Gastroesophageal sphincter (tissue), 3 donors: ENCODE results near the gene CAPG.

Experiments used
- CTCF ChIP-seq, 4 experiments: fragments of 200-600 bp in 2 of 4; fragments of 450-650 bp in 2 of 4; sonication (generic) in 1 of 4; IDR thresholded peaks; one replicate each; pipeline ENCODE4 v1.5.1; 2017 to 2019; ENCODE audit warnings: antibody characterized with exemption in 4 of 4, mild to moderate bottlenecking in 2 of 4, moderate library complexity in 2 of 4
- POLR2A ChIP-seq, 2 donors: fragments of 450-650 bp; IDR thresholded peaks; one replicate each; pipeline ENCODE4 v1.6.1; 2017; ENCODE audit warnings: antibody characterized with exemption in 2 of 2, mild to moderate bottlenecking in 2 of 2, moderate library complexity in 1 of 2

GRCh38 chr2:85427300-85427835 lies 17.2 kb upstream of the CAPG start:
- TF ChIP-seq CTCF (IDR thresholded peaks at IDR 0.05): no peak
- no peak for TF ChIP-seq POLR2A (IDR thresholded peaks at IDR 0.05)
